K562 (cell line): Measurements from ENCODE around the gene ZNF581. TPM values are rescaled to one million over a fixed set of nuclear protein-coding genes. Genes with fewer than 3 reads are reported as not detected.

Experiments
- DPF2 ChIP-seq: fragments of 450-650 bp; IDR thresholded peaks from 2 replicates; pipeline ENCODE4 v1.6.1; 2016
- FOXJ3 ChIP-seq: sonication (generic); formaldehyde crosslinking; IDR thresholded peaks from 2 replicates; pipeline ENCODE4 v1.4.0; 2020; ENCODE audit warnings: mild to moderate bottlenecking, missing genetic modification reagents
- FOXK2 ChIP-seq, 2 experiments: fragments of 450-650 bp; IDR thresholded peaks in 1 of 2; conservative IDR thresholded peaks in 1 of 2; 2 replicates each; pipeline ENCODE4 v1.6.1; 2016; ENCODE audit warnings: low read depth in 2 of 2, mild to moderate bottlenecking in 1 of 2
- MNT ChIP-seq, 2 experiments: fragments of 450-650 bp; conservative IDR thresholded peaks; 2 replicates each; pipeline ENCODE4 v1.6.1; 2017; ENCODE audit warnings: mild to moderate bottlenecking in 2 of 2, moderate library complexity in 2 of 2
- POLR2G ChIP-seq: fragments of 200-400 bp; formaldehyde crosslinking; IDR thresholded peaks from 2 replicates; pipeline ENCODE4 v1.6.1; 2017; ENCODE audit warnings: low read depth, mild to moderate bottlenecking, antibody characterized with exemption, low read length, moderate library complexity
- POLR2H ChIP-seq: IDR thresholded peaks from 2 replicates; pipeline ENCODE4 v1.6.1; 2016; ENCODE audit warnings: missing genetic modification characterization, low read depth, mild to moderate bottlenecking, control low read depth, missing compliant biosample characterization, moderate library complexity
- RBM22 ChIP-seq: fragments of 200-400 bp; formaldehyde crosslinking; IDR thresholded peaks from 2 replicates; pipeline ENCODE4 v1.6.1; 2018; ENCODE audit warnings: low read length, low read depth; ENCODE audit not compliant: poor library complexity, severe bottlenecking
- REST ChIP-seq, 2 experiments: fragments of 450-650 bp; formaldehyde crosslinking in 1 of 2; IDR thresholded peaks; 2 replicates each; pipeline versions ENCODE4 v1.4.0 to v1.6.1; 2014 to 2020; ENCODE audit warnings: mild to moderate bottlenecking in 2 of 2, borderline replicate concordance in 1 of 2, low read depth in 1 of 2
- TEAD2 ChIP-seq: fragments of 450-650 bp; IDR thresholded peaks from 2 replicates; pipeline ENCODE4 v1.6.1; 2016; ENCODE audit warnings: missing genetic modification characterization, control low read depth, missing compliant biosample characterization
- ZBTB5 ChIP-seq: fragments of 450-650 bp; IDR thresholded peaks from 2 replicates; pipeline ENCODE4 v1.6.1; 2017; ENCODE audit warnings: antibody characterized with exemption
- ZKSCAN8 ChIP-seq: fragments of 200-800 bp; sonication (Bioruptor generic); IDR thresholded peaks from 2 replicates; pipeline ENCODE4 v1.6.1; 2016; ENCODE audit warnings: missing genetic modification characterization, missing compliant biosample characterization
- ZNF274 ChIP-seq: IDR thresholded peaks from 2 replicates; pipeline ENCODE4 v1.6.1; 2011; ENCODE audit warnings: low read depth, mild to moderate bottlenecking, low read length, moderate library complexity, borderline replicate concordance
- polyA plus RNA-seq, 8 experiments: library from polyadenylated mRNA; depleted of rRNA in 4 of 8; stranded (reverse) in 5 of 8; unstranded in 3 of 8; fragments of >200 nt; fragmentation: Nextera tagmentation in 2 of 8; fragmentation: Illumina TruSeq in 1 of 8; extraction: Ambion mirVana in 2 of 8; extraction: Trizol in 1 of 8; gene quantifications; 2 replicates each; pipeline versions ENCODE4 v1.2.1 to v1.2.3, GENCODE V29; 2011 to 2014; ENCODE audit warnings: inconsistent platforms in 1 of 8, missing spikeins in 1 of 8
- total RNA-seq, 7 experiments: library from RNA; depleted of rRNA in 6 of 7; stranded (reverse); fragments of >200 nt in 6 of 7; fragmentation: Illumina TruSeq in 2 of 7; extraction: Trizol in 2 of 7; gene quantifications; 2 replicates each; pipeline versions ENCODE4 v1.2.1 to v1.2.3, GENCODE V29; 2011 to 2021; ENCODE audit warnings: low replicate concordance in 1 of 7

ZNF581 gene
- total and polyA plus RNA-seq, 9 of the 15 experiments (the other 6 are each of a cell fraction or from before 2014, with no cell fraction given): 2.4 to 39.4 (median 15.4) TPM

GRCh38 chr19:55598719-55599467 lies 44.6 kb upstream of the ZNF581 start (continued):
- TF ChIP-seq TEAD2 (tag) (no peak), RBM22 (peak; percentile 80), ZBTB5 (no peak), DPF2 (no peak), MNT (conservative IDR thresholded peaks at IDR 0.05) (no peak; a peak in 2 of 4 replicates), ZKSCAN8 (CRISPR knock-in tag) (no peak), ZNF274 (no peak), POLR2G (peak; percentile 95), POLR2H (tag) (peak; percentile 80), REST (IDR thresholded peaks at IDR 0.05; ENCODE audit: borderline replicate concordance) (no peak), REST (CRISPR knock-in tag; IDR thresholded peaks at IDR 0.05; ENCODE audit: low read depth) (no peak; the same call in 1 of the 2 replicates), FOXJ3 (CRISPR knock-in tag) (no peak), FOXK2 (conservative IDR thresholded peaks at IDR 0.05 in 1 of 2, IDR thresholded peaks at IDR 0.05 in 1 of 2; ENCODE audit: low read depth in 2 of 2) (no peak)
